HG02759 (cell line): ENCODE data around the gene BMAL1.

Experiments
- ATAC-seq: cut with Tn5 transposase; IDR thresholded peaks from one replicate; pipeline ENCODE4 v1.9.1; 2021; ENCODE audit warnings: mild to moderate bottlenecking, moderate library complexity; ENCODE audit not compliant: unreplicated experiment

The BMAL1 gene

DNA sequence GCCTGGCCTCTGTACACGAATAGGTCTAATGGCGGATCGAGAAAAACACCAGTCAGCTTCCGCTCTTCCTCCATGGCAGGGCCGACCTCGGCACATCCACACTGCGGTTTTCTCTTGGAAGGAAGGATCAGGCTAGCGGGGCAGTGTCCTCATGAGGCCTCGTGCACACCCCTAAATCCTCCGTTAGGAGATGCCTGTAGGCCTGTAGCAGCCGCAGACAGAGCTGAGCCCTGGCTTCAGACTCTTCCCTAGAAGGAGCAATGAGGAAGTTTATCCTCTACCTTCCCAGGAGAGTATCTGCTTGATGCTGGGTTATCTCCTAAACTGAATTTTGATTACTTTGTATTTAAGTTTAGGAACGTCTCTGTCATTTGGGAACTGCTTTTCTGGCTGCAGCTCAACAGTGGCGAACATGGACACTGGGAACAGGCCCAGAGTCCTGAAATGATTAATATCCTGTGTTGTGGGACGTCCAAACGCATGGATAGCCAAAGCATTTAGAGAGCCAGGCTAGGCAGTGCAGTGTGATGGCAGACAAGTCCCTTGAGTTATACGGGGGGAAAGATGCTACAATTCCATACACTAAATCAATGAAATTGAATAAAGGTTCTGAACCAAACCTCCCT, 16.5 kb upstream of the BMAL1 start:
- ATAC-seq = no peak

- no peak for ATAC-seq
These were observed 16.0 kb upstream of the BMAL1 start for GRCh38 chr11:13261591-13262061.

GRCh38 chr11:13262096-13262495, 15.5 kb upstream of the BMAL1 start:
- no peak for ATAC-seq

GRCh38 chr11:13268791-13269190, 8.8 kb upstream of the BMAL1 start:
- no peak for ATAC-seq

- no peak for ATAC-seq
These were observed 7.8 kb upstream of the BMAL1 start for GRCh38 chr11:13269775-13270174.

DNA sequence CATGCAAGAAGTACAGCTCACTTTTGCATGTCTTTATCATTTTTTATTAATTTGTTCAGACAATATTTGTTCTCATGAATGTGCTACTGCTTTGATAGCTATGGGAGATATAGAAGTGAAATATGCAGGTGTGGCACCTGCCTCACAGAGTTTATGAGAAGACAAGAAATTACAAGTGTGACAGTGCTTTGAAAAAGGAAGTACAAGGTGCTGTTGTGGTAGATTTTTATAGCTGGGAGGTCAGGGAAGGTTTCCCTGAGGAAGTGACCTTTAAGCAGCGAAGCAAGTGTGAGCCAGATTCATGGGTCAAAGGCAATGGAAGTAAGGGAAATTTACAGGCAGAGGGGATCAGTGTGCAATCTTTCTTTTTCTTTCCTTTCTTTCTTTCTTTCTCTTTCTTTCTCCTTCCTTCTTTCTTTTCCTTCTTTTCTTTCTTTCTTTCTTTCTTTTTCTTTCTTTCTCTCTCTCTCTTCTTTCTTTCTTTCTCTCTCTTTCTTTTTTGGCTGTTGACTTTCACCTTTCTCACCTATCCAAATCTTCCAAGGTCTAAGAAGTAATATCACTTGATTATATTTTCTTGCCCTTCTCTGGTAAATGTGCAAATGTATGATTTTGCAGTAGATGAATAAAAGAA, 6.4 kb upstream of the BMAL1 start:
- no peak for ATAC-seq

- ATAC-seq = no peak
These were observed 1.1 kb upstream of the BMAL1 start for GRCh38 chr11:13276454-13276831.

DNA sequence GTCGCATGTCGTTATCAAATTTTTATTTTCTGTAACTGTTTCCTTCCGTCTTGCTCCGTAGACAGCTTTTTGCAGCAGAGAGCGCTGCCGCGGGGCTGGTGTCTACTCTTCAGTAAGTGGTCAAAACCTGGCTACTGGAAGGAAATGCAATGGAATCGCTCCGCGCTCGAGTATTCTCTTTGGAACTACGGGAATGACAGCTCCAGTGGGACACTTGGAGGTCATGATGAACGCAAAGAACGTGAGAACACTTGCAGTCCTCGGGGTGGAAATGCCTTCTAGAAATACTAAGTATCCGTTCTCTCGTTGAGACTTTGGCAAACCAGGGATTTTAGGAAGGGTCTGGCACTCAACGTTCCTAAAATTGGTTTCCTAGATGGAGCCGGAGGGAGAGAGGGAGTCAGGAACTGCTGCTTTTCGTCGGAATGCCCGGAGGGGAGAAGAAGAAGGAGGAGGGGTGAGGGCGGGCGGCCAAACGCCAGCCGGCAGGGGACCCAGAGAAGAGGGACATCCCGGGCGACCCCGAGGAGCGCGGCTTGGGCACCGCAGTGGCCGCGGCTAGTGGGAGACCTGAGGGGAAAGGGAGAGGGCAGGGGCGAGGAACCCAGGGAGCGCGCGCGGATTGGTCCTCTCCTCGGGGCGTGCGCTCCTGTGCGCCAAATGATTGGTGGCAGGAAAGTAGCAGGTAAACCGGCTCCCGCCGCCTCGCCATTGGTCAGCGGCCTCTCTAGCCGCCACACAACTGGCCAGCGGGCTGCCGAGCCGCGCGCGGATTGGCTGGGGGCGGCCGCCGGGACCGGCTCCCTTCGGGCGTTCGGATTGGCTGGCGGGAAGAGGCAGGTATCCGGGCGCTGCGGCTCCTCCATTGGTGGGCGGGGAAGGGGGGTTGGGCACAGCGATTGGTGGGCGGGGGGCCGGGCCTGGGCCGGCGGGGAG, 490 bp upstream of the BMAL1 start:
- peak; percentile 87 for ATAC-seq

DNA sequence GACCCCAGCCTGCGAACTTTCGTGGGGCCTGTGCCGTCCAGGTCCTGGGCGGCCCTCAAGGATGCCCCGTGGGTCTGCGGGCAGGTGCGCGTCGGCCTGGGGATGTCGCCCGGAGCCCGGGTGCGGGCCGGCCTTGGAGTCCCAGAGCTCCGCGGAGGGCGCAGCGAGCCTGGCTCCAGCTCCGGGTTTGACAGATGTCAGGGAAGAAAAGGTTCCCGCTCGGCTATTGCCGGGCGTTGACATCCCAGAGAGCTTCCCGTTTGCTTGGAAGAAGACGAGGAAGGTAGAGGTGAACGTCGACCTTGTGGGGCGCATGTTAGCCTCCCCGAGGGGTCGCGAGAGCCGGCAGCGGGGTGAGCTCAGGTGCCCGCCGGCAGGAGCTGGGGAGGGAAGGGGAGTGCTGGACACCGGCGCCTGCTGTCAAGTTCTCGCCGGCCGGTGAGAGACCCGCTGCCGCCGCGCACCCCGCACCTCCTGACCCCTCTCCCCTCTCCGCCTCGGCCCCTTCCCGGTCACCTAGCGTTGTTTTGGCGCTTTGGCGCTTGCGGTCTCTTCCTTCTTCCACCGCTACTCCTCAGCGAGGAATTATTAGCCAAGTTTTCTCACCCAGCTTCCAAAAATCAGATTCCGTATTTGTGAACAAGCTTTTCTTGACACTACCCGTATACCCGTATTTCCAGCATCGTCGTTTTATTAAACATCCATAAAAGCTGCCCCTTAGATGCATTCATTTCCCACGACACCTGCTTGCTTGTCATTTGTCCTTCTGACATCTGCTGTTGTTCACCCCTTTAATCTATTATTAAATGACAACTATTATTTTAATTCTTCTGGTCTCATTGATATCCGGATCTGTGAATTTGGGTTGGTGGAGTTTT, 1.3 kb downstream of the BMAL1 start:
- ATAC-seq = no peak

- no peak for ATAC-seq
These were observed 1.9 kb downstream of the BMAL1 start for GRCh38 chr11:13279487-13279834.

DNA sequence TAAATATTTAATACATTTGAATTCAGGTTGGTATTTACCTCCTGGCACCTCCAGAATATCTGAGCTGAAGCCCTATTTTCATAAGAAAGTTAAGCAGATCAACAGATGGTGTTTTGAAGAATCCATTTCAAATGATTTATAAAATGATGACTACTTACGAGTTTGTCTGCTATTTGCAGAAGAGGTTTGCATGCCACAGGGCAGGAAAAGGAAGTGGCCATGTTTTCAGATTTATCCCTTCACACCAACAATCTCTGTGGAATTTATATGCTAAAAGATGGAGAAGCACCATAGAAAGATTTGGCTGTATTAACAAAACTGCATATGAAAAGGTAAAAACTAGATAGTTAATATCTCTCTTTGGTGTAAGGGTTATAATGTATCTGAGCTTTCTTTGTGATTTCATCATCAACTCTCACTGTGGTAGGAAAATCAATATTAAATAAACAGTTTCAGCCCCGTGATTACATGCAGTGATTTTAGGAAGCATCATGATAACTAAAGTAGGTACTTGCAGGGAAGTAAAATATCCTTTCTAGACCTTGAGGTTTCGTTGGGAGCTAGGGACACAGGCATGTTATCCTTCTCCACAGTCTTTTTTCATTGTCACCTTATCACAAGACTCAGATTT, 2.6 kb downstream of the BMAL1 start:
- ATAC-seq = no peak

- ATAC-seq = no peak
These were observed 3.2 kb downstream of the BMAL1 start for GRCh38 chr11:13280777-13281176.

DNA sequence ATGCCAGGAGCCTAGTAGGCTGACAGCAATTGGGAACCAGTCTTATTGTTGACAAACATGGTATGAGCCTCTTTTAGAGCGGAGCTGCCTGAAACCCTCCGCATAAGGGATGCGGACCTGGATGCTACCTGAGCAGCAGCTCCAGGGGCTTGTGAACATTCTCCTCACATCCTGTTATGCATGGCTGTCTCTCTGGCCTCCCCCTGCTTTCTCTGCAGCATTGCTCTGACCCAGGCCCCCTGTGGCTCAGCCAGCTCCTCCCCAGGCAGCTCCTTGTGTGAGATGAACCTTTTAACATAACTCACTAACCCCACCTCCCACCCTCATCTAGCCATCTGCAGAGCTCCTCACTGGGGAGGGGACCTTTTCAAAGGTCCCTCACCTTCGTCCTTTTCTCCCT, 6.0 kb downstream of the BMAL1 start:
- no peak for ATAC-seq

GRCh38 chr11:13284776-13285588, 7.4 kb downstream of the BMAL1 start:
- no peak for ATAC-seq

DNA sequence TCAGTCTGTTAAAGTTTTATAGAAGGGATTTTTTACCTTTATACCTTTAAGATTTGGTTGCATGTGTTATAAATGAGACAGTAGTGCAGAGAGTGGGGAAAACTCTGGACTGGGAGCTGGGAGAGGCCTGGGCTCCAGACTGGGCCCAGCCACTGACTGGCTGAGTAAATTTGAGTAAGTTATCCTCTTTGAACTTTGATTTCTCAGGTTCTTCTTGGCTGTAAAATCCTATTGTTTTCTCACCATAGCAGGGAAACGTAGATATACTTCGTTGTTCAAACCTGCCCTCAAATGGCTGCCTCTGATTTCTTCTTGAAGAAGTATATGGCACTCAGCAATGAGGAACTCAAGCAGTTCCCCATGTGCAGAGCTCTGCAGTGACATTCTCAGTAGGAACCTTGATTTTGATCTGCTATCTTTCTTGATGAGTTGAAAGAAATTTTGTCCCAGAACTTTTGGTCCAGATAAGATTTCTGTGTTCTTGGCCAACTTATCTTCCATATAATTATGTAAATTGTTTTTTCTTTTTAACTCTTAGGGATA, 8.8 kb downstream of the BMAL1 start:
- ATAC-seq = no peak

DNA sequence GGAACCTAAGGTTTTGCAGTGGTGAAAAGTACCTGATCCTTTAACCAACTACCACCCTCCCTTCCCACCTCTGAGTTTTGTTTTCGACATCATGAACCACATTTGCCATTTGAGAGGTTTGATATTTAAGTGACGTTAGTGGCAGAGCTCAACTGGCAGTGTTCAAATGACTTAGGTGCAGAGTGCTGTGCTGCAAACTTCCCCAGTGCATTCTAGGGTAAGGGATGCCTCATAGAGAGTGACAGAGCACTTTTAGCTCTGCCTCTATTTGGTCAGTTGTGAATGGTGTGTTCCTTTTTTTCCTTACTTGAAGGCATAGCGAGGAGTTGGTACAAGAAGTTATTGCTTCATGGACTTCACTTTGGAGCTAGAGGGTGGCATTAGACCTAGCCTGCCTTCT, 9.4 kb downstream of the BMAL1 start:
- ATAC-seq = no peak

GRCh38 chr11:13287681-13288080, 10.1 kb downstream of the BMAL1 start:
- ATAC-seq = no peak

GRCh38 chr11:13288375-13289029, 10.9 kb downstream of the BMAL1 start:
- peak; percentile 36 for ATAC-seq

- peak; percentile 3 for ATAC-seq
These were observed 11.5 kb downstream of the BMAL1 start for GRCh38 chr11:13289081-13289480.
